Pancreas (tissue), 10 donors: Measurements from ENCODE around the gene PLPP3. TPM values are rescaled to one million over a fixed set of nuclear protein-coding genes. Genes with fewer than 3 reads are reported as not detected.

Experiments
- ATAC-seq, 4 donors: fragments of 200-7000 bp; cut with Tn5 transposase; one replicate each; pipeline versions ENCODE4 v1.8.0 to v1.9.1; 2020; ENCODE audit warnings: mild to moderate bottlenecking in 4 of 4, moderate library complexity in 4 of 4
- DNase-seq, 6 donors: peaks; one replicate each; pipeline ENCODE4 v3.0.0-alpha.2; 2020
- FAIRE-seq: peaks from 2 replicates; lab custom pipeline; 2012; peaks lifted over from hg19 to GRCh38; lab: Jason Lieb, UNC
- H3K27ac ChIP-seq, 4 donors: fragments of 200-600 bp; sonication (generic); 1 replicate in 3 of 4; 2 replicates in 1 of 4; pipeline versions ENCODE4 v1.5.0 to v1.8.0; 2020
- H3K27me3 ChIP-seq, 4 donors: fragments of 200-600 bp; one replicate each; pipeline ENCODE4 v1.8.0; 2021
- H3K36me3 ChIP-seq, 3 donors: fragments of 200-600 bp; sonication (generic) in 1 of 3; one replicate each; pipeline versions ENCODE4 v1.5.0 to v1.8.0; 2020 to 2021
- H3K4me1 ChIP-seq, 3 donors: fragments of 200-600 bp; one replicate each; pipeline ENCODE4 v1.8.0; 2021
- H3K4me3 ChIP-seq, 4 donors: fragments of 200-600 bp; sonication (generic) in 2 of 4; one replicate each; pipeline versions ENCODE4 v1.5.0 to v1.8.0; 2020 to 2021
- H3K9me3 ChIP-seq, 4 donors: fragments of 200-600 bp; one replicate each; pipeline ENCODE4 v1.8.0; 2021
- WGBS, 2 donors: extraction: QIAGEN DNeasy Blood & Tissue Kit; methylation state at CpG; one replicate each; pipeline ENCODE4 v1.1.7; 2013; 5-methylcytosine and 5-hydroxymethylcytosine counted together
- intact Hi-C, 3 donors: fragments of 100-400 bp; cut with DNase I; formaldehyde crosslinking; loops; one replicate each; pipeline versions ENCODE4 v1.11.1 to v1.14.2; 2022
- polyA plus RNA-seq, 2 donors: library from polyadenylated mRNA; stranded (reverse); fragments of 200-250 nt; gene quantifications; one replicate each; pipeline ENCODE4 v1.2.3, GENCODE V29; 2013
- total RNA-seq, 6 donors: library from RNA; stranded (reverse); fragmentation: NEBNext Ultra II Directional in 4 of 6; extraction: Animal tissue kit (Norgen Biotek cat#: 25700) in 4 of 6; gene quantifications; one replicate each; pipeline versions ENCODE4 v1.2.1 to v1.2.4, GENCODE V29; 2021 to 2023
- TF ChIP-seq, protein P1 (sequence below), 4 donors: fragments of 200-600 bp; sonication (generic) in 3 of 4; IDR thresholded peaks; one replicate each; pipeline versions ENCODE4 v1.5.0 to v1.8.0; 2021; ENCODE audit warnings: antibody characterized with exemption in 4 of 4
- donor health status: healthy with polysubstance abuse.
- donor health status: DM: no; HTN: no; CAD: no; lungs with moderate emphysema.
- donor health status: DM: no; HTN: no; CAD: no.
- donor health status: control.
- donor health status: control.
- donor health status: Bipolar disorder and iron deficiency.
- donor health status: DM: yes; HTN: yes; CAD: no.
- donor health status: DM: no; HTN: no; CAD: no.
- donor health status: DM: no; HTN: no; CAD: no.
- donor health status: DM: yes; HTN: yes; CAD: no.

Gene PLPP3
- total and polyA plus RNA-seq, 8 donors: 5.5 to 29.6 (median 18.7) TPM

DNA sequence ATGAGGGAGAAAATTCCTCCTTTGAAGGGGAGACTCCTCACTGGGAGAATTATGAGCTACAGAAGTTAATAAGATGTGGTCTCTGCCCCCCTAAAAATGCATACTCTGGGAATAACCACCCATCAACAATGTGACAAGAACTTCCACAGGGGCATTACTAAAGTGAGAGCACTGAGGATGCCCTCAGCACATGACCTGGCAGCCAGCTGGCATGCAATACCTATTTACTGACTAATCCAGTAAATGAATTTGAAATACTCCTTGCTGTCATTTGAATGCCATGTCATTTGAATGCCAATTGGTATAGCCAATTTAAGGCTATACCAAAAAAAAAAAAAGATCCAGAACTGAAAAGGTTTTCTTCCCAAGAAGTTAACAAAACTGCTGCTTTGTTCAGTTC is 30.8 kb downstream of the PLPP3 start:
- peaks cover 38 to 68% (median 63%) of the 10 kb centered on the region in 3 donors for H3K4me1 ChIP-seq
- no peak overlapping the region for H3K4me3 ChIP-seq
- no peak for ATAC-seq
- intact Hi-C loops: no loop called here
- DNase-seq: no peak
- TF ChIP-seq, protein P1, sequence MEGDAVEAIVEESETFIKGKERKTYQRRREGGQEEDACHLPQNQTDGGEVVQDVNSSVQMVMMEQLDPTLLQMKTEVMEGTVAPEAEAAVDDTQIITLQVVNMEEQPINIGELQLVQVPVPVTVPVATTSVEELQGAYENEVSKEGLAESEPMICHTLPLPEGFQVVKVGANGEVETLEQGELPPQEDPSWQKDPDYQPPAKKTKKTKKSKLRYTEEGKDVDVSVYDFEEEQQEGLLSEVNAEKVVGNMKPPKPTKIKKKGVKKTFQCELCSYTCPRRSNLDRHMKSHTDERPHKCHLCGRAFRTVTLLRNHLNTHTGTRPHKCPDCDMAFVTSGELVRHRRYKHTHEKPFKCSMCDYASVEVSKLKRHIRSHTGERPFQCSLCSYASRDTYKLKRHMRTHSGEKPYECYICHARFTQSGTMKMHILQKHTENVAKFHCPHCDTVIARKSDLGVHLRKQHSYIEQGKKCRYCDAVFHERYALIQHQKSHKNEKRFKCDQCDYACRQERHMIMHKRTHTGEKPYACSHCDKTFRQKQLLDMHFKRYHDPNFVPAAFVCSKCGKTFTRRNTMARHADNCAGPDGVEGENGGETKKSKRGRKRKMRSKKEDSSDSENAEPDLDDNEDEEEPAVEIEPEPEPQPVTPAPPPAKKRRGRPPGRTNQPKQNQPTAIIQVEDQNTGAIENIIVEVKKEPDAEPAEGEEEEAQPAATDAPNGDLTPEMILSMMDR (IDR thresholded peaks at IDR 0.05): no peak
- no peaks in the 10 kb centered on the region for H3K9me3 ChIP-seq
- no peak for FAIRE-seq
- H3K27ac ChIP-seq: peak overlapping the region in 2 of 4 donors; percentile 37 to 51
- no peaks in the 10 kb centered on the region for H3K27me3 ChIP-seq
- no peaks in the 10 kb centered on the region for H3K36me3 ChIP-seq

DNA sequence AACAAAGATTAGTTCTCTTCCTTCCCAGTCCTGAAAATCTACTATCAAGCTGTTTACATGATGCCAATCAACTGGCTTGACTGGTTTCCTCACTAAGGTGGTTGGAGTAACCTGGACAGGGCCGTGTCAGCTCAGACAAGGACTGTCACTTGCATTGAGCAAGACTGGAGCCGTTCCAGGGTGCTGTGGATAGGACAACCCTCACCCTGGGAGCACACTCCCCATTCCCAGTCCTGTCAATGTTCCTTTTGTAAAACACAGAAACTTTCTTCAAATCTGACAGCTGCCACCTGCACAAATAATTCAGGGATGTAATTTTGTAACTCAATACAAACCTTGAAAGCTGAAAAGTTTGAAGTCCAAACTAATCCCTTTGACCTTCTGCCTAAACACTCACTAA is 31.4 kb downstream of the PLPP3 start:
- peaks cover 38 to 70% (median 64%) of the 10 kb centered on the region in 3 donors for H3K4me1 ChIP-seq
- ATAC-seq (peak in 2 of 4 donors; percentile 6 to 7), DNase-seq (peak in 1 of 6 donors; percentile 37), FAIRE-seq (no peak)
- TF ChIP-seq, protein P1 (IDR thresholded peaks at IDR 0.05): no peak
- peak overlapping the region in 2 of 4 donors; percentile 37 to 51 for H3K27ac ChIP-seq
- WGBS, 2 donors: 9 to 20% methylated on average over 2 of the region's 2 CpGs
- H3K27me3 ChIP-seq: no peaks in the 10 kb centered on the region
- no peak overlapping the region for H3K4me3 ChIP-seq
- H3K36me3 ChIP-seq: no peaks in the 10 kb centered on the region
- no peaks in the 10 kb centered on the region for H3K9me3 ChIP-seq
- intact Hi-C loops: no loop called here

DNA sequence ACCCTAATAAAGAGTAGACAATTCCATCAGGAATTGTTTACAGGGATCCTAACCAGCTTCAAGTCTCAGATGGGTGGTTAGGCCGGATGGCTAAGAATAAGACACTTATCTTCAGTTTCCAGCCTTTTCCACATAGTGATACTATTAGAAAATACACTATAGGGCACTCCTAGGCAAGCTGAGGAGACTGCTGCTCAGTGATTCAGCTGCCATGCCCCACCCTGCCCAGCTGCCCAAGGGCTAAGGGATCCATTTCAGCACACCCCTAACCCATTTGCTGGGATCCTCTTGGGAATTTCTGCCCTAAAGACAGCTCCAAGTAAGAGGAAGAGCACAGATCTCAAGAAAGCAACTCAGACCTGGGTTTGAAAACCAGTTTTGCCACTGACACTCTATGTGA is 31.9 kb downstream of the PLPP3 start:
- Histone ChIP-seq H3K27ac (peak overlapping the region in 2 of 4 donors; percentile 37 to 51), H3K4me1 (peaks cover 38 to 70% (median 64%) of the 10 kb centered on the region in 3 donors), H3K4me3 (no peak overlapping the region), H3K36me3 (no peaks in the 10 kb centered on the region), H3K9me3 (no peaks in the 10 kb centered on the region), H3K27me3 (no peaks in the 10 kb centered on the region)
- DNase-seq: no peak
- intact Hi-C loops: no loop called here
- TF ChIP-seq, protein P1 (IDR thresholded peaks at IDR 0.05): no peak
- WGBS, 2 donors: 53 to 67% methylated on average over 1 of the region's 1 CpG
- FAIRE-seq: no peak
- ATAC-seq: no peak

DNA sequence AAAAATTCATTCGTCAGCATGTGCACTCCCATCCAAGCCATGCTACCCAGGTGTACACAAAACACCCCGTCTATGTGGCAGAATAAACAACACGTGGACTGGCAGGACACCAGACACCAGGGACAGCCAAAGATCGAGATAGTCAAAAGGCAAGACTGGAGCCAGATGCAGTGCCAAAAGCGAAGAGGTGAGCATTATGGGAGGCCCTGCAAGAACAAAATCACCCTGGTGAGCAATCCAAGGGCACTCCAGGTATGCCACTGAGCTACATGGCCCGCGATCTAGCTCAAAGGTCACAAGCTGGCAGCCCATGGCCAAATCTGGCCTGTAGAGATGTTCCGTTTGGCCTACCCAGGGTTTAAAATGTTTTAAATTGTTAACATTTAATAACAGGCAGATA is 33.7 kb downstream of the PLPP3 start:
- no peak for FAIRE-seq
- peak overlapping the region; percentile 18 to 66 (median 50) for H3K27ac ChIP-seq
- peak; percentile 58 to 93 (median 88) for DNase-seq
- peaks cover 38 to 76% (median 59%) of the 10 kb centered on the region in 3 donors for H3K4me1 ChIP-seq
- no peaks in the 10 kb centered on the region for H3K9me3 ChIP-seq
- WGBS, 2 donors: 32 to 42% methylated on average over 8 of the region's 8 CpGs
- H3K36me3 ChIP-seq: no peaks in the 10 kb centered on the region
- TF ChIP-seq, protein P1 (IDR thresholded peaks at IDR 0.05): no peak
- intact Hi-C loops: no loop called here
- no peak overlapping the region for H3K4me3 ChIP-seq
- ATAC-seq: peak; percentile 89 to 95 (median 92)
- H3K27me3 ChIP-seq: no peaks in the 10 kb centered on the region

DNA sequence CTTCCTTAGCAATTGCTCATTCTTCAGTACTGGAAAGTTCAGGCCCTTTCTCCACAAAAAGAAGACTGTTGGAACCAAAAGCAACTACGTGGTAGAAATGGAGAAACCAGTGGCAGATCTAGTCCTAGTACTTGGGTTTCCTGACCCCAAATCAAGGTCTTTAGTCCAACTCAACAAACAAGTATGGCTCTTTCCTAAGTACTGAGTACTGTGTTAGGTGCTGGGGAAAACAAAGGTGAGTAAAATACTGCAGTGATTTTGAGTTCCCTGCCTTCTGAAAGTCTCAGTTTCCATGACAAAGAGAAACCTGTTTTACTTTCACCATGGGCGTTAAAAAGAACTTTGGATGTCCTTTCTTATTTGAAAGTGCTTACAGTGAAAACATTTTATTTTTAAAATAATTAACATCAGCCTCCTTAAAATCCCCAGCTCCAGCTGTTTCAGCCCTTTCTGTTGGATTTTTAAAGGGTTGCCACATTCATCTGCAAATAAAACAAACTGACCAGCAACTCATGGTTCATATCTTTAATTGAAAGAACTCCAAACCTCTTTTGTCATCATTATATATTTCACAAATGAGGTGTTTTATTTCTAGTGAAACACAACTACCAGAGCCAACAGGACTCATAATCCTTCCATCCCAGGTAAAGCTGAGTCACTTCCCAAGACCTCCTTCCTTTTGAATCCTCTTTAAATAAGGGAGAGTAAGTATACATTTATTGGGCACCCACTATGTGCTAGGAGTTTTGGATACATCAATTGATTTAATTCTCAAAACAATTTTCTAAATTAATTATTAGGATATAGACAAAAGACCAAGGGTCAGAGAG is 35.4 kb downstream of the PLPP3 start:
- no peak for DNase-seq
- Histone ChIP-seq H3K27me3 (no peaks in the 10 kb centered on the region), H3K4me1 (peaks cover 45 to 86% (median 62%) of the 10 kb centered on the region in 3 donors), H3K9me3 (no peaks in the 10 kb centered on the region), H3K36me3 (no peaks in the 10 kb centered on the region), H3K27ac (peak overlapping the region in 2 of 4 donors; percentile 60 to 66), H3K4me3 (no peak overlapping the region)
- no peak for ATAC-seq
- 78 to 81% methylated on average over 2 of the region's 2 CpGs for WGBS, 2 donors
- intact Hi-C loops: no loop called here
- no peak for FAIRE-seq
- TF ChIP-seq, protein P1 (IDR thresholded peaks at IDR 0.05): no peak
